ENCODE data around the gene GRID2. TPM values are rescaled to one million over a fixed set of nuclear protein-coding genes. Genes with fewer than 3 reads are reported as not detected.
A peak's percentile ranks its signal among the peaks of the same experiment; 100 is the strongest.

The GRID2 gene
- total RNA-seq, 2 donors from 2014 or later: 27.3 to 40.4 TPM

- peaks cover 5% of the 10 kb centered on the region for H3K4me1 Mint-ChIP-seq
- Histone ChIP-seq H3K4me1 (ENCODE audit: control insufficient read depth, insufficient read depth, low read length) (no peaks in the 10 kb centered on the region), H3K9ac (ENCODE audit: extremely low read depth, low read length, poor library complexity, severe bottlenecking) (no peak overlapping the region), H3K4me3 (ENCODE audit: low read length) (no peak overlapping the region), H3K36me3 (ENCODE audit: control insufficient read depth, insufficient read depth, low read length) (no peaks in the 10 kb centered on the region), H3K9me3 (ENCODE audit: control insufficient read depth, low read length) (no peaks in the 10 kb centered on the region), H3K27me3 (ENCODE audit: control insufficient read depth, insufficient read depth, low read length, poor library complexity, severe bottlenecking) (no peaks in the 10 kb centered on the region), H3K27ac (ENCODE audit: low read depth, low read length) (no peak overlapping the region)
- no peaks in the 10 kb centered on the region for H3K27me3 Mint-ChIP-seq (ENCODE audit: insufficient read depth)
- H3K36me3 Mint-ChIP-seq (ENCODE audit: low read depth): no peaks in the 10 kb centered on the region
- no peak overlapping the region for H3K4me3 Mint-ChIP-seq
- no peak for TF ChIP-seq CTCF (conservative IDR thresholded peaks at IDR 0.05)
- no peaks in the 10 kb centered on the region for H3K9me3 Mint-ChIP-seq
- 92 to 100% methylated on average over 3 of the region's 3 CpGs for WGBS, 2 experiments (ENCODE audit: insufficient coverage in 1 of 2, insufficient read length in 1 of 2)
- no peak for DNase-seq
- no peak overlapping the region for H3K27ac Mint-ChIP-seq
These were observed 1130.1 kb downstream of the GRID2 start for GRCh38 chr4:93433840-93434239.

GRCh38 chr4:93436000-93436626 is 1132.3 kb downstream of the GRID2 start:
- H3K9me3 Mint-ChIP-seq: no peaks in the 10 kb centered on the region
- no peaks in the 10 kb centered on the region for H3K36me3 Mint-ChIP-seq (ENCODE audit: low read depth)
- Histone ChIP-seq H3K27ac (ENCODE audit: low read depth, low read length) (no peak overlapping the region), H3K27me3 (ENCODE audit: control insufficient read depth, insufficient read depth, low read length, poor library complexity, severe bottlenecking) (no peaks in the 10 kb centered on the region), H3K36me3 (ENCODE audit: control insufficient read depth, insufficient read depth, low read length) (no peaks in the 10 kb centered on the region), H3K4me1 (ENCODE audit: control insufficient read depth, insufficient read depth, low read length) (no peaks in the 10 kb centered on the region), H3K9ac (ENCODE audit: extremely low read depth, low read length, poor library complexity, severe bottlenecking) (no peak overlapping the region), H3K4me3 (ENCODE audit: low read length) (no peak overlapping the region), H3K9me3 (ENCODE audit: control insufficient read depth, low read length) (no peaks in the 10 kb centered on the region)
- no peak overlapping the region for H3K4me3 Mint-ChIP-seq
- no peak for DNase-seq
- H3K27ac Mint-ChIP-seq: no peak overlapping the region
- no peak for TF ChIP-seq CTCF (conservative IDR thresholded peaks at IDR 0.05)
- peaks cover 5% of the 10 kb centered on the region for H3K4me1 Mint-ChIP-seq
- WGBS, 2 experiments (ENCODE audit: insufficient coverage in 1 of 2, insufficient read length in 1 of 2): 88% methylated on average over 3 of the region's 3 CpGs; no CpG with 5 or more reads in 1 of the 2 experiments
- H3K27me3 Mint-ChIP-seq (ENCODE audit: insufficient read depth): no peaks in the 10 kb centered on the region

- H3K4me3 ChIP-seq (ENCODE audit: low read length): no peak overlapping the region
- Mint-ChIP-seq H3K4me1 (peaks cover 5% of the 10 kb centered on the region), H3K36me3 (ENCODE audit: low read depth) (no peaks in the 10 kb centered on the region), H3K27ac (no peak overlapping the region), H3K4me3 (no peak overlapping the region), H3K9me3 (no peaks in the 10 kb centered on the region), H3K27me3 (ENCODE audit: insufficient read depth) (no peaks in the 10 kb centered on the region)
- H3K27ac ChIP-seq (ENCODE audit: low read depth, low read length): peak overlapping the region; percentile 1
- no peaks in the 10 kb centered on the region for H3K9me3 ChIP-seq (ENCODE audit: control insufficient read depth, low read length)
- no peaks in the 10 kb centered on the region for H3K27me3 ChIP-seq (ENCODE audit: control insufficient read depth, insufficient read depth, low read length, poor library complexity, severe bottlenecking)
- no peak for TF ChIP-seq CTCF (conservative IDR thresholded peaks at IDR 0.05)
- H3K9ac ChIP-seq (ENCODE audit: extremely low read depth, low read length, poor library complexity, severe bottlenecking): no peak overlapping the region
- DNase-seq: no peak
- H3K4me1 ChIP-seq (ENCODE audit: control insufficient read depth, insufficient read depth, low read length): no peaks in the 10 kb centered on the region
- H3K36me3 ChIP-seq (ENCODE audit: control insufficient read depth, insufficient read depth, low read length): no peaks in the 10 kb centered on the region
- 94% methylated on average over 3 of the region's 3 CpGs; no CpG with 5 or more reads in 1 of the 2 experiments for WGBS, 2 experiments (ENCODE audit: insufficient coverage in 1 of 2, insufficient read length in 1 of 2)
These were observed 1134.2 kb downstream of the GRID2 start for GRCh38 chr4:93437991-93438390.
